PFSK-1 (cell line): ENCODE measurements around the gene TTC39B.

ENCODE experiments used
- POLR2AphosphoS5 ChIP-seq: IDR thresholded peaks from 2 replicates; pipeline ENCODE4 v1.6.1; 2012; ENCODE audit warnings: low read depth, mild to moderate bottlenecking, control low read depth, low read length, moderate library complexity
- REST ChIP-seq, 2 experiments: IDR thresholded peaks; 2 replicates each; pipeline versions ENCODE4 v1.6.1 to v1.8.0; 2011 to 2012; ENCODE audit warnings: low read depth in 2 of 2, low read length in 2 of 2, control low read depth in 1 of 2, inconsistent platforms in 1 of 2, mild to moderate bottlenecking in 1 of 2, moderate library complexity in 1 of 2; ENCODE audit not compliant: insufficient read depth in 1 of 2
- SIN3A ChIP-seq: IDR thresholded peaks from 2 replicates; pipeline ENCODE4 v1.6.1; 2012; ENCODE audit warnings: mild to moderate bottlenecking, low read length, moderate library complexity, borderline replicate concordance; ENCODE audit not compliant: insufficient read depth
- TAF1 ChIP-seq: IDR thresholded peaks from 2 replicates; pipeline ENCODE4 v1.6.1; 2012; ENCODE audit warnings: low read length, control low read depth, borderline replicate concordance; ENCODE audit not compliant: insufficient read depth

GRCh38 chr9:15246708-15247107, 60.3 kb downstream of the TTC39B start:
- TF ChIP-seq POLR2AphosphoS5 = no peak
- TF ChIP-seq TAF1 = no peak
- no peak for TF ChIP-seq SIN3A
- no peak for TF ChIP-seq REST (IDR thresholded peaks at IDR 0.05; ENCODE audit: insufficient read depth in 1 of 2, low read depth in 2 of 2, low read length in 2 of 2)
